Measurements from ENCODE around the gene ZBTB12. TPM values are rescaled to one million over a fixed set of nuclear protein-coding genes. Genes with fewer than 3 reads are reported as not detected.
"Not testable (repeated sequence)": the region's sequence is repeated elsewhere in the genome, so short reads cannot be mapped to it uniquely, and the experiment has no call there.

Gene ZBTB12
- total RNA-seq, 2 donors from 2014 or later = 0.47 to 0.52 TPM

- Histone ChIP-seq H3K27ac (no peak overlapping the region), H3K36me3 (peaks cover 40% of the 10 kb centered on the region)
- no peak for DNase-seq (ENCODE audit: low spot score)
These were observed 40.7 kb downstream of the ZBTB12 start for GRCh38 chr6:31861150-31861549.

GRCh38 chr6:31860349-31860748 lies 41.5 kb downstream of the ZBTB12 start:
- Histone ChIP-seq H3K4me3 (no peak overlapping the region), H3K27ac (no peak overlapping the region), H3K36me3 (peaks cover 40% of the 10 kb centered on the region), H3K27me3 (no peaks in the 10 kb centered on the region), H3K9me3 (no peaks in the 10 kb centered on the region), H3K4me1 (peaks cover 0 to 21% of the 10 kb centered on the region in 2 donors)
- TF ChIP-seq, protein P1, sequence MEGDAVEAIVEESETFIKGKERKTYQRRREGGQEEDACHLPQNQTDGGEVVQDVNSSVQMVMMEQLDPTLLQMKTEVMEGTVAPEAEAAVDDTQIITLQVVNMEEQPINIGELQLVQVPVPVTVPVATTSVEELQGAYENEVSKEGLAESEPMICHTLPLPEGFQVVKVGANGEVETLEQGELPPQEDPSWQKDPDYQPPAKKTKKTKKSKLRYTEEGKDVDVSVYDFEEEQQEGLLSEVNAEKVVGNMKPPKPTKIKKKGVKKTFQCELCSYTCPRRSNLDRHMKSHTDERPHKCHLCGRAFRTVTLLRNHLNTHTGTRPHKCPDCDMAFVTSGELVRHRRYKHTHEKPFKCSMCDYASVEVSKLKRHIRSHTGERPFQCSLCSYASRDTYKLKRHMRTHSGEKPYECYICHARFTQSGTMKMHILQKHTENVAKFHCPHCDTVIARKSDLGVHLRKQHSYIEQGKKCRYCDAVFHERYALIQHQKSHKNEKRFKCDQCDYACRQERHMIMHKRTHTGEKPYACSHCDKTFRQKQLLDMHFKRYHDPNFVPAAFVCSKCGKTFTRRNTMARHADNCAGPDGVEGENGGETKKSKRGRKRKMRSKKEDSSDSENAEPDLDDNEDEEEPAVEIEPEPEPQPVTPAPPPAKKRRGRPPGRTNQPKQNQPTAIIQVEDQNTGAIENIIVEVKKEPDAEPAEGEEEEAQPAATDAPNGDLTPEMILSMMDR (IDR thresholded peaks at IDR 0.05) = no peak
- DNase-seq (ENCODE audit: low spot score) = no peak

More at GRCh38 chr6:31861150-31861549, 40.7 kb downstream of the ZBTB12 start:
- Histone ChIP-seq H3K4me1 (peaks cover 0 to 21% of the 10 kb centered on the region in 2 donors), H3K27me3 (no peaks in the 10 kb centered on the region), H3K9me3 (no peaks in the 10 kb centered on the region), H3K4me3 (no peak overlapping the region)
- TF ChIP-seq, protein P1 (IDR thresholded peaks at IDR 0.05) = no peak

GRCh38 chr6:31859923-31860322 lies 42.0 kb downstream of the ZBTB12 start:
- DNase-seq (ENCODE audit: low spot score) = no peak
- H3K27me3 ChIP-seq = no peaks in the 10 kb centered on the region
- H3K27ac ChIP-seq = no peak overlapping the region
- H3K4me1 ChIP-seq = peaks cover 0 to 21% of the 10 kb centered on the region in 2 donors
- H3K36me3 ChIP-seq = peaks cover 40% of the 10 kb centered on the region
- TF ChIP-seq, protein P1 (IDR thresholded peaks at IDR 0.05) = no peak
- H3K4me3 ChIP-seq = no peak overlapping the region
- H3K9me3 ChIP-seq = no peaks in the 10 kb centered on the region

DNA sequence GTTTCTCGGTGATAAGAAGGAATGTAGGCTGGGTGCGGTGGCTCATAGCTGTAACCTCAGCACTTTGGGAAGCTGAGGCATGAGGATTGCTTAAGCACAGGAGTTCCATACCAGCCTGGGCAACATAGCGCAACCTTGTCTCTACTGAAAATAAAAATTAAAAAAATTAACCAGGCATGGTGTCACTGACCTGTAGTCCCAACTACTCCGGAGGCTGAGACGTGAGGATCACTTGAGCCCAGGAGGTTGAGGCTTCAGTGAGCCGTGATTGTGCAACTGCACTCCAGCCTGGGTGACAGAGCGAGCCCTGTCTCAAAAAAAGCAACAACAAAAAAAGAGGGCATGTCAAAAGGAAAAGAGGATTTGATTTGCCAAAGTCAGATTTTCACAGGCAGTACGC lies 43.2 kb downstream of the ZBTB12 start:
- Histone ChIP-seq H3K4me3 (no peak overlapping the region), H3K9me3 (no peaks in the 10 kb centered on the region), H3K36me3 (peaks cover 40% of the 10 kb centered on the region), H3K27me3 (no peaks in the 10 kb centered on the region), H3K4me1 (peaks cover 0 to 14% of the 10 kb centered on the region in 2 donors), H3K27ac (no peak overlapping the region)
- no peak for DNase-seq (ENCODE audit: low spot score)
- TF ChIP-seq, protein P1 (IDR thresholded peaks at IDR 0.05) = no peak

GRCh38 chr6:31857774-31858173 lies 44.1 kb downstream of the ZBTB12 start:
- not testable (repeated sequence) for H3K27me3 ChIP-seq; H3K27ac ChIP-seq; H3K9me3 ChIP-seq; DNase-seq (ENCODE audit: low spot score); H3K4me1 ChIP-seq; H3K4me3 ChIP-seq
- H3K36me3 ChIP-seq = peaks cover 40% of the 10 kb centered on the region

DNA sequence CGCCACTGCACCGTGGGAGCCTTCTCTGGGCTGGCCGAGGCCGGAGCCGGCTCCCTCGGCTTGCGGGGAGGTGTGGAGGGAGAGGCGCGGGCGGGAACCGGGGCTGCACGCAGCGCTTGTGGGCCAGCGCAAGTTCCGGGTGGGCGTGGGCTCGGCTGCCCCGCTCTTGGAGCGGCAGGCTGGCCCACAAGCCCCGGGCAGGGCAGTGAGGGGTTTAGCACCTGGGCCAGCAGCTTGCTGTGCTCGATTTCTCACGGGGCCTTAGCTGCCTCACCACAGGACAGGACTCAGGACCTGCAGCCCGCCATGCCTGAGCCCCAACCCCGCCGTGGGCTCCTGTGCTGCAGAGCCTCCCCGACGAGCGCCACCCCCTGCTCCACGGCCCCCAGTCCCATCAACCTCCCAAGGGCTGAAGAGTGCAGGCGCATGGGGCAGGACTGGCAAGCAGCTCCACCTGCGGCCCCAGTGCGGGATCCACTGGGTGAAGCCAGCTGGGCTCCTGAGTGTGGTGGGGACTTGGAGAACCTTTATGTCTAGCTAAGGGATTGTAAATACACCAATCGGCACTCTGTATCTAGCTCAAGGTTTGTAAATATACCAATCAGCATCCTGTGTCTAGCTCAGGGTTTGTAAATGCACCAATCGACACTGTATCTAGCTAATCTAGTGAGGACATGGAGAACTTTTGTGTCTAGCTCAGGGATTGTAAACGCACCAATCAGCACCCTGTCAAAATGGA lies 49.7 kb downstream of the ZBTB12 start:
- H3K36me3 ChIP-seq; H3K27ac ChIP-seq; H3K9me3 ChIP-seq; H3K27me3 ChIP-seq; H3K4me3 ChIP-seq; H3K4me1 ChIP-seq; DNase-seq (ENCODE audit: low spot score): not testable (repeated sequence)

DNA sequence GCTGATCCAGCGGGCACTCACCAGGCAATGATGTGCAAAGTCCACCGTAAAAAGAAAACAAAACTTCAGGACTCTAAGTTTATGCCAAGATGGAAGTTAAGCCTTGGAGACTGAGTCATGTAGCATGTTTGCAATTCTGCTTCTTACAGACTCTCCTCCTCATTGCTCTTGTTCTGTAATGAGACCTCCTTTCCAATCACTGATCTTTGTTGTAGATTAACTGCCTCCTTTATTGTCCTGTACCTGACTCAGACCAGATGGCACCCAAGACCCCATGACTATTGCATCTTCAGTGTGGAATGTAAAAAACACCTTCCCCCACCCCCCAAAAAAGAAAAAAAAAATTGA lies 50.4 kb downstream of the ZBTB12 start:
- Histone ChIP-seq H3K4me3 (no peak overlapping the region), H3K4me1 (no peaks in the 10 kb centered on the region), H3K27me3 (no peaks in the 10 kb centered on the region), H3K27ac (no peak overlapping the region), H3K36me3 (no peaks in the 10 kb centered on the region), H3K9me3 (no peaks in the 10 kb centered on the region)
- DNase-seq (ENCODE audit: low spot score) = no peak
- TF ChIP-seq, protein P1 (IDR thresholded peaks at IDR 0.05) = no peak

All from right atrium auricular region (tissue), 2 donors.